H9 (cell line): Measurements from ENCODE around the gene MICAL3. TPM values are rescaled to one million over a fixed set of nuclear protein-coding genes. Genes with fewer than 3 reads are reported as not detected.

Source experiments
- DNase-seq: peaks from one replicate; pipeline ENCODE4 v3.0.0-alpha.2; 2017
- H2AFZ ChIP-seq: one replicate; pipeline ENCODE4 v1.6.1; 2013; ENCODE audit warnings: mild to moderate bottlenecking, low read length, control low read depth, moderate library complexity
- H2AK5ac ChIP-seq: 2 replicates; pipeline ENCODE4 v1.6.1; 2013; ENCODE audit warnings: low read length, control low read depth, mixed read lengths; ENCODE audit not compliant: insufficient read length
- H2BK120ac ChIP-seq: one replicate; pipeline ENCODE4 v1.6.1; 2013; ENCODE audit warnings: low read depth, mild to moderate bottlenecking, low read length, control low read depth, inconsistent platforms; ENCODE audit not compliant: poor library complexity, severe bottlenecking
- H2BK12ac ChIP-seq: 2 replicates; pipeline ENCODE4 v1.6.1; 2013; ENCODE audit warnings: low read length, control low read depth, mixed read lengths, low read depth; ENCODE audit not compliant: insufficient read length
- H2BK15ac ChIP-seq: 2 replicates; pipeline ENCODE4 v1.6.1; 2013; ENCODE audit warnings: low read depth, low read length, control low read depth
- H2BK20ac ChIP-seq: one replicate; pipeline ENCODE4 v1.6.1; 2013; ENCODE audit warnings: low read depth, mild to moderate bottlenecking, low read length, control low read depth, inconsistent platforms; ENCODE audit not compliant: poor library complexity, severe bottlenecking
- H2BK5ac ChIP-seq: 2 replicates; pipeline ENCODE4 v1.6.1; 2013; ENCODE audit warnings: low read length, control low read depth, mixed read lengths; ENCODE audit not compliant: insufficient read length
- H3K14ac ChIP-seq: 2 replicates; pipeline ENCODE4 v1.6.1; 2013; ENCODE audit warnings: low read length, control low read depth; ENCODE audit not compliant: insufficient read depth
- H3K18ac ChIP-seq: 2 replicates; pipeline ENCODE4 v1.6.1; 2013; ENCODE audit warnings: low read depth, mild to moderate bottlenecking, mixed read lengths, low read length, control low read depth; ENCODE audit not compliant: insufficient read length
- H3K23ac ChIP-seq: 2 replicates; pipeline ENCODE4 v1.6.1; 2013; ENCODE audit warnings: low read length, control low read depth, mixed read lengths, low read depth; ENCODE audit not compliant: insufficient read length
- H3K23me2 ChIP-seq: 2 replicates; pipeline ENCODE4 v1.6.1; 2013; ENCODE audit warnings: low read depth, mild to moderate bottlenecking, mixed read lengths, low read length, control low read depth; ENCODE audit not compliant: insufficient read length, poor library complexity, severe bottlenecking
- H3K27ac ChIP-seq: 2 replicates; pipeline ENCODE4 v1.5.1; 2013; ENCODE audit warnings: low read length, control low read depth, mixed read lengths, low read depth; ENCODE audit not compliant: insufficient read length
- H3K27me3 ChIP-seq: 2 replicates; pipeline ENCODE4 v1.6.1; 2013; ENCODE audit warnings: low read length, control low read depth, inconsistent platforms; ENCODE audit not compliant: insufficient read depth
- H3K4ac ChIP-seq: 2 replicates; pipeline ENCODE4 v1.6.1; 2013; ENCODE audit warnings: low read depth, mild to moderate bottlenecking, control low read depth, inconsistent platforms, low read length, moderate library complexity
- H3K4me1 ChIP-seq: 2 replicates; pipeline ENCODE4 v1.6.1; 2013; ENCODE audit warnings: low read length, control low read depth, inconsistent platforms; ENCODE audit not compliant: insufficient read depth
- H3K4me2 ChIP-seq: 2 replicates; pipeline ENCODE4 v1.6.1; 2013; ENCODE audit warnings: low read length, control low read depth, mixed read lengths; ENCODE audit not compliant: insufficient read length, insufficient read depth
- H3K56ac ChIP-seq: 2 replicates; pipeline ENCODE4 v1.6.1; 2013; ENCODE audit warnings: low read depth, mild to moderate bottlenecking, mixed read lengths, low read length, control low read depth; ENCODE audit not compliant: insufficient read length
- H3K79me1 ChIP-seq: 2 replicates; pipeline ENCODE4 v1.6.1; 2013; ENCODE audit warnings: low read depth, mild to moderate bottlenecking, moderate library complexity, low read length, control low read depth, inconsistent platforms; ENCODE audit not compliant: insufficient read depth, poor library complexity, severe bottlenecking
- H3K79me2 ChIP-seq: 2 replicates; pipeline ENCODE4 v1.6.1; 2013; ENCODE audit warnings: low read length, control low read depth, inconsistent platforms; ENCODE audit not compliant: insufficient read depth
- H3K9ac ChIP-seq: 2 replicates; pipeline ENCODE4 v1.6.1; 2013; ENCODE audit warnings: low read length, control low read depth, mixed read lengths; ENCODE audit not compliant: insufficient read length; ENCODE audit errors: extremely low read depth
- H3K9me3 ChIP-seq: one replicate; pipeline ENCODE4 v1.6.1; 2013; ENCODE audit warnings: low read depth, low read length, inconsistent platforms; ENCODE audit not compliant: control insufficient read depth
- H3T11ph ChIP-seq: one replicate; pipeline ENCODE4 v1.6.1; 2013; ENCODE audit warnings: mild to moderate bottlenecking, low read length, control low read depth, inconsistent platforms
- H4K20me1 ChIP-seq: one replicate; pipeline ENCODE4 v1.6.1; 2013; ENCODE audit not compliant: control insufficient read depth, insufficient read length, insufficient read depth
- H4K5ac ChIP-seq: 2 replicates; pipeline ENCODE4 v1.6.1; 2013; ENCODE audit warnings: low read depth, mild to moderate bottlenecking, mixed read lengths, low read length, control low read depth; ENCODE audit not compliant: insufficient read length
- H4K8ac ChIP-seq: replicated peaks from 2 replicates; pipeline ENCODE4 v1.6.1; 2013; ENCODE audit warnings: low read length, control low read depth, mixed read lengths, low read depth; ENCODE audit not compliant: insufficient read length
- H4K91ac ChIP-seq: 2 replicates; pipeline ENCODE4 v1.6.1; 2013; ENCODE audit warnings: low read depth, mild to moderate bottlenecking, moderate library complexity, mixed read lengths, low read length, control low read depth; ENCODE audit not compliant: insufficient read length
- H3K27ac Mint-ChIP-seq, 3 experiments: 2 replicates in 2 of 3; 3 replicates in 1 of 3; pipeline ENCODE4 v1.8.0; 2020 to 2021; ENCODE audit warnings: mixed read lengths in 3 of 3, mild to moderate bottlenecking in 1 of 3, moderate library complexity in 1 of 3
- H3K27me3 Mint-ChIP-seq: 2 replicates; pipeline ENCODE4 v1.8.0; 2021; ENCODE audit warnings: low read depth, mild to moderate bottlenecking, moderate library complexity, mixed read lengths
- H3K36me3 Mint-ChIP-seq, 3 experiments: 2 replicates in 2 of 3; 3 replicates in 1 of 3; pipeline ENCODE4 v1.8.0; 2020 to 2021; ENCODE audit warnings: low read depth in 3 of 3, mixed read lengths in 3 of 3; ENCODE audit not compliant: insufficient read depth in 1 of 3
- H3K4me1 Mint-ChIP-seq, 2 experiments: 2 replicates each; pipeline ENCODE4 v1.8.0; 2020; ENCODE audit warnings: mixed read lengths in 2 of 2
- H3K4me3 Mint-ChIP-seq, 2 experiments: 2 replicates in 1 of 2; 3 replicates in 1 of 2; pipeline ENCODE4 v1.8.0; 2020 to 2021; ENCODE audit warnings: mild to moderate bottlenecking in 2 of 2, mixed read lengths in 2 of 2, moderate library complexity in 1 of 2
- H3K9me3 Mint-ChIP-seq, 2 experiments: 2 replicates in 1 of 2; 3 replicates in 1 of 2; pipeline ENCODE4 v1.8.0; 2020; ENCODE audit warnings: mild to moderate bottlenecking in 2 of 2, mixed read lengths in 2 of 2, moderate library complexity in 1 of 2
- CTCF ChIP-seq: fragments of 200-600 bp; sonication (generic); conservative IDR thresholded peaks from 3 replicates; pipeline ENCODE4 v1.8.0; 2021; ENCODE audit warnings: antibody characterized with exemption, mild to moderate bottlenecking
- WGBS: extraction: QIAGEN DNeasy Blood & Tissue Kit; methylation state at CpG from one replicate; pipeline ENCODE4 v1.1.7; 2013; ENCODE audit warnings: missing lambda C conversion rate, low lambda C conversion rate, mixed read lengths; ENCODE audit not compliant: insufficient read length; ENCODE audit errors: extremely low coverage; 5-methylcytosine and 5-hydroxymethylcytosine counted together
- total RNA-seq: library from RNA; stranded (reverse); gene quantifications from 2 replicates; pipeline ENCODE4 v1.2.1, GENCODE V29; 2021

The MICAL3 gene
- total RNA-seq, 1 experiment from 2014 or later, result 50.2 TPM

GRCh38 chr22:17802822-17803221, 221.5 kb downstream of the MICAL3 start:
- Histone ChIP-seq H4K91ac (no peak overlapping the region), H3K18ac (no peak overlapping the region), H4K8ac (no peak overlapping the region), H2BK120ac (no peak overlapping the region), H2BK15ac (no peak overlapping the region), H2BK5ac (no peak overlapping the region), H3K4me2 (no peak overlapping the region), H4K20me1 (no peaks in the 10 kb centered on the region), H2AK5ac (no peak overlapping the region), H3T11ph (no peak overlapping the region), H4K5ac (no peak overlapping the region), H2BK20ac (no peak overlapping the region), H2AFZ (no peak overlapping the region), H3K9ac (no peak overlapping the region), H3K23ac (no peak overlapping the region), H3K23me2 (no peaks in the 10 kb centered on the region), H3K14ac (no peak overlapping the region), H3K79me2 (no peaks in the 10 kb centered on the region), H3K9me3 (no peaks in the 10 kb centered on the region), H3K4ac (no peak overlapping the region), H3K27ac (no peak overlapping the region), H2BK12ac (no peak overlapping the region), H3K27me3 (no peaks in the 10 kb centered on the region), H3K4me1 (no peaks in the 10 kb centered on the region), H3K79me1 (no peaks in the 10 kb centered on the region), H3K56ac (no peak overlapping the region)
- no peaks in the 10 kb centered on the region for H3K9me3 Mint-ChIP-seq
- TF ChIP-seq CTCF, result no peak
- H3K27ac Mint-ChIP-seq, result no peak overlapping the region
- peaks cover 5 to 11% of the 10 kb centered on the region in 2 experiments; a peak in 3 of 4 replicates for H3K4me1 Mint-ChIP-seq
- peaks cover 5 to 20% (median 19%) of the 10 kb centered on the region in 3 experiments; a peak in 6 of 7 replicates for H3K36me3 Mint-ChIP-seq
- DNase-seq, result no peak
- H3K4me3 Mint-ChIP-seq, result no peak overlapping the region
- WGBS, result no CpG with 5 or more reads among the region's 2 CpGs
- H3K27me3 Mint-ChIP-seq, result no peaks in the 10 kb centered on the region
